ENCODE results near the gene CHST9. TPM values are rescaled to one million over a fixed set of nuclear protein-coding genes. Genes with fewer than 3 reads are reported as not detected.

Gene CHST9
- total RNA-seq, 3 donors from 2014 or later: 0.05 to 0.82 (median 0.06) TPM

- ATAC-seq (no peak), DNase-seq (no peak)
- Histone ChIP-seq H3K36me3 (ENCODE audit: low read depth) (no peaks in the 10 kb centered on the region), H3K4me1 (ENCODE audit: low read depth) (no peaks in the 10 kb centered on the region), H3K4me3 (no peak overlapping the region), H3K9me3 (no peaks in the 10 kb centered on the region)
- TF ChIP-seq CTCF (IDR thresholded peaks at IDR 0.05): no peak
- intact Hi-C loops (cut with DNase I, micrococcal nuclease): no loop called here
These were observed 221.8 kb downstream of the CHST9 start for GRCh38 chr18:26963292-26963691.

GRCh38 chr18:26961839-26962238, 223.3 kb downstream of the CHST9 start:
- no peaks in the 10 kb centered on the region for H3K36me3 ChIP-seq (ENCODE audit: low read depth)
- H3K4me3 ChIP-seq: no peak overlapping the region
- intact Hi-C loops (cut with DNase I, micrococcal nuclease): no loop called here
- DNase-seq (no peak), ATAC-seq (no peak)
- no peaks in the 10 kb centered on the region for H3K4me1 ChIP-seq (ENCODE audit: low read depth)
- no peak for TF ChIP-seq CTCF (IDR thresholded peaks at IDR 0.05)
- H3K9me3 ChIP-seq: no peaks in the 10 kb centered on the region

- intact Hi-C loops (cut with DNase I, micrococcal nuclease): no loop called here
- H3K4me3 ChIP-seq: no peak overlapping the region
- no peak for ATAC-seq
- no peak for TF ChIP-seq CTCF (IDR thresholded peaks at IDR 0.05)
- H3K9me3 ChIP-seq: no peaks in the 10 kb centered on the region
- no peak for DNase-seq
- no peaks in the 10 kb centered on the region for H3K4me1 ChIP-seq (ENCODE audit: low read depth)
- no peaks in the 10 kb centered on the region for H3K36me3 ChIP-seq (ENCODE audit: low read depth)
These were observed 224.2 kb downstream of the CHST9 start for GRCh38 chr18:26960911-26961310.

- intact Hi-C loops (cut with DNase I, micrococcal nuclease): no loop called here
- no peak overlapping the region for H3K4me3 ChIP-seq
- no peak for DNase-seq
- TF ChIP-seq CTCF (IDR thresholded peaks at IDR 0.05): no peak
- no peaks in the 10 kb centered on the region for H3K4me1 ChIP-seq (ENCODE audit: low read depth)
- H3K36me3 ChIP-seq (ENCODE audit: low read depth): no peaks in the 10 kb centered on the region
- H3K9me3 ChIP-seq: no peaks in the 10 kb centered on the region
- ATAC-seq: no peak
These were observed 228.2 kb downstream of the CHST9 start for GRCh38 chr18:26956863-26957262.

GRCh38 chr18:26948703-26949102, 236.4 kb downstream of the CHST9 start:
- intact Hi-C loops (cut with DNase I, micrococcal nuclease): no loop called here
- Histone ChIP-seq H3K4me3 (no peak overlapping the region), H3K9me3 (no peaks in the 10 kb centered on the region), H3K4me1 (ENCODE audit: low read depth) (no peaks in the 10 kb centered on the region), H3K36me3 (ENCODE audit: low read depth) (no peaks in the 10 kb centered on the region)
- DNase-seq: no peak
- ATAC-seq: no peak
- TF ChIP-seq CTCF (IDR thresholded peaks at IDR 0.05): no peak

GRCh38 chr18:26943906-26944305, 241.2 kb downstream of the CHST9 start:
- ATAC-seq (no peak), DNase-seq (no peak)

More at GRCh38 chr18:26943906-26944305, 241.2 kb downstream of the CHST9 start:
- Histone ChIP-seq H3K4me1 (ENCODE audit: low read depth) (no peaks in the 10 kb centered on the region), H3K9me3 (no peaks in the 10 kb centered on the region), H3K36me3 (ENCODE audit: low read depth) (no peaks in the 10 kb centered on the region), H3K4me3 (no peak overlapping the region)
- TF ChIP-seq CTCF (IDR thresholded peaks at IDR 0.05): no peak
- intact Hi-C loops (cut with DNase I, micrococcal nuclease): no loop called here

Data from mucosa of descending colon (tissue), 3 donors.